ENCODE results near the gene PNKP. TPM values are rescaled to one million over a fixed set of nuclear protein-coding genes. Genes with fewer than 3 reads are reported as not detected.

The PNKP gene
- total RNA-seq, 3 donors from 2014 or later: 84.3 to 114 (median 111) TPM

DNA sequence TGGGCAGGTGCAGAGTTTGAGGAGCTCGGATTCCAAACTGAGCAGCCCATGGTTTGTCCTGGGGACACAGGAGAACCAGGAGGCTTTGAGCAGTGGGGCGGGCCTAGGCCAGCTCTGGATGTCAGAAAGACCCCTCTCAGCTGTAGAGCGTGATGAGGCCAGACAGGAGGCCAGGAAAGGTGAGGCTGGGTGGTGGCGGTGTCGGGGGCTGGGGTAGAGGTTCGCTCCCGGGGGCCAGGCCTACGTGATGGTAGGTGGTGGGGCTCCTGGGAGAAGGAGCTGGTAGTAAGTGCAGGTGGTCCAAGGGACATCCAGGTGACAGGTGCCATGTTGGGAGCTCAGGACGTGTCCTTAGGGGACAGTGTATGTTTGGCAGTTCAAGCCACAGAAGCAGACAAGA, 30.0 kb downstream of the PNKP start:
- H3K9me3 ChIP-seq: no peaks in the 10 kb centered on the region
- intact Hi-C loops (cut with DNase I, micrococcal nuclease): no loop called here
- H3K36me3 ChIP-seq (ENCODE audit: low read depth): peaks cover 6% of the 10 kb centered on the region
- no peak for DNase-seq
- no peak for ATAC-seq
- no peaks in the 10 kb centered on the region for H3K4me1 ChIP-seq (ENCODE audit: low read depth)
- no peak overlapping the region for H3K4me3 ChIP-seq
- TF ChIP-seq, protein P1, sequence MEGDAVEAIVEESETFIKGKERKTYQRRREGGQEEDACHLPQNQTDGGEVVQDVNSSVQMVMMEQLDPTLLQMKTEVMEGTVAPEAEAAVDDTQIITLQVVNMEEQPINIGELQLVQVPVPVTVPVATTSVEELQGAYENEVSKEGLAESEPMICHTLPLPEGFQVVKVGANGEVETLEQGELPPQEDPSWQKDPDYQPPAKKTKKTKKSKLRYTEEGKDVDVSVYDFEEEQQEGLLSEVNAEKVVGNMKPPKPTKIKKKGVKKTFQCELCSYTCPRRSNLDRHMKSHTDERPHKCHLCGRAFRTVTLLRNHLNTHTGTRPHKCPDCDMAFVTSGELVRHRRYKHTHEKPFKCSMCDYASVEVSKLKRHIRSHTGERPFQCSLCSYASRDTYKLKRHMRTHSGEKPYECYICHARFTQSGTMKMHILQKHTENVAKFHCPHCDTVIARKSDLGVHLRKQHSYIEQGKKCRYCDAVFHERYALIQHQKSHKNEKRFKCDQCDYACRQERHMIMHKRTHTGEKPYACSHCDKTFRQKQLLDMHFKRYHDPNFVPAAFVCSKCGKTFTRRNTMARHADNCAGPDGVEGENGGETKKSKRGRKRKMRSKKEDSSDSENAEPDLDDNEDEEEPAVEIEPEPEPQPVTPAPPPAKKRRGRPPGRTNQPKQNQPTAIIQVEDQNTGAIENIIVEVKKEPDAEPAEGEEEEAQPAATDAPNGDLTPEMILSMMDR (IDR thresholded peaks at IDR 0.05): no peak

DNA sequence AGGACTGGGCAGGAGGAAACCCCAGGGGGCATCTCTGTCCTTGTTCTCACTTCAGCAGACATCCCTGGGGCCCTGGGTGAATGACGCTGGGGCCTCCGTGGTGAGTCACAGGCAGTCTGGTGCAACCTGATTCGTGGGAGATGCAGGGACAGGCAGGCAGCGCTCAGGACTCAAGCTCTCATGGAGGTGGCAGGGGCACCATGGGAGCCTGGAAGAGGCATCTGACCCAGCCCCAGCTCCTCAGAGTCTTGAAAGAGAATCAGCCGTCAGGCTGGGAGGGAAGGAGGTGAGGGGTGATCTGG, 30.4 kb downstream of the PNKP start:
- DNase-seq: no peak
- no peak overlapping the region for H3K4me3 ChIP-seq
- H3K36me3 ChIP-seq (ENCODE audit: low read depth): peaks cover 6% of the 10 kb centered on the region
- ATAC-seq: no peak
- intact Hi-C loops (cut with DNase I, micrococcal nuclease): no loop called here
- H3K9me3 ChIP-seq: no peaks in the 10 kb centered on the region
- H3K4me1 ChIP-seq (ENCODE audit: low read depth): no peaks in the 10 kb centered on the region
- TF ChIP-seq, protein P1 (IDR thresholded peaks at IDR 0.05): no peak

DNA sequence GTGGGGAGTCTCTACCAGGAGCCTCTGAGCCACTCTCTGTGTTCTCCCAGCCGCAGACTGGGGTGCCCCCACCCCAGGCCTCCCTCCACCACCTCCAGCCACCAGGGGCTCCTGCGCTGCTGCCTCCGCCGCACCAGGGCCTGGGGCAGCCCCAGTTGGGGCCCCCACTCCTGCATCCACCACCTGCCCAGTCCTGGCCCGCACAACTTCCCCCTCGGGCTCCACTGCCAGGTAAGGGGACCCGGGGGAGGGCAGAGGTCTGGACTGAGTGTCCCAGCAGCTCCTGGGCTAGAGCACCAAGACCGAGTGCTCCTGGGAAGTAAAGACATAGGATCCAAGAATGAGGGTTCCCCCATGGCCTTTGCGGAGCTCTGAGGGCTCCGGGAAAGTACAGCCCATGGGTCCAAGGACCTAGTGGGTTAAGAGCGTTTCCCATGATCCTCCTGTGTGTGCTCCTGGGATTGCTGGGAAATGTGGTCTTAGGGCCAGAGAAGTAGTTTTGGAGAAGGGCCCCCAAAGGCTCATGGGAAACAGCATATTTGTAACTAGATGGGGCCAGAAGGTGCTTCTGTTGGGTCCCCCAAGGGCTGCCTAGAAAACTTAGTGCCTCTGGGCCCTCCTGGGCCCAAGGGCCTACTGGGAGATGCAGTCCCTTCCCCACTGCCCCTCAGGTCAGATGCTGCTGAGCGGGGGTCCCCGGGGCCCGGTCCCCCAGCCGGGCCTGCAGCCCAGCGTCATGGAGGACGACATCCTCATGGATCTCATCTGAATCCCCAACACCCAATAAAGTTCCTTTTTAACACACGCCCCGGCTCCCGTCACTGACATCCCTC, 31.0 kb downstream of the PNKP start:
- no peaks in the 10 kb centered on the region for H3K4me1 ChIP-seq (ENCODE audit: low read depth)
- no peak for DNase-seq
- TF ChIP-seq, protein P1 (IDR thresholded peaks at IDR 0.05): no peak
- H3K4me3 ChIP-seq: no peak overlapping the region
- intact Hi-C loops (cut with DNase I, micrococcal nuclease): no loop called here
- peaks cover 6% of the 10 kb centered on the region for H3K36me3 ChIP-seq (ENCODE audit: low read depth)
- H3K9me3 ChIP-seq: no peaks in the 10 kb centered on the region
- no peak for ATAC-seq

DNA sequence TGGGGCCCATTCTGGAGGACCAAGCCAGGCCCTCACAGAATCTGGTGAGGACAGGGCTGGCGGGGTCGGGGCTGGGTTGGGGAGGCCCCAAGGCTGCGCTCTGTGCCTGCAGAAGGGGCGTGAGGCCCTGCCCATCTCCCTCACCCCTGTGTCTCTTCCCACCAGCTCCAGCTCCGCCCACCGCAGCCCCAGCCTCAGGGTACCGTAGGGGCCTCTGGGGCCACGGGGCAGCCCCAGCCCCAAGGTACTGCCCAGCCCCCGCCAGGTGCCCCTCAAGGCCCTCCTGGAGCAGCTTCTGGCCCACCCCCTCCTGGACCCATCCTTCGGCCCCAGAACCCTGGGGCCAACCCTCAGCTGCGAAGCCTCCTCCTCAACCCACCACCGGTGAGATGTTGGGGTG, 31.8 kb downstream of the PNKP start:
- intact Hi-C loops (cut with DNase I, micrococcal nuclease): no loop called here
- TF ChIP-seq, protein P1 (IDR thresholded peaks at IDR 0.05): no peak
- H3K36me3 ChIP-seq (ENCODE audit: low read depth): peaks cover 6% of the 10 kb centered on the region

DNA sequence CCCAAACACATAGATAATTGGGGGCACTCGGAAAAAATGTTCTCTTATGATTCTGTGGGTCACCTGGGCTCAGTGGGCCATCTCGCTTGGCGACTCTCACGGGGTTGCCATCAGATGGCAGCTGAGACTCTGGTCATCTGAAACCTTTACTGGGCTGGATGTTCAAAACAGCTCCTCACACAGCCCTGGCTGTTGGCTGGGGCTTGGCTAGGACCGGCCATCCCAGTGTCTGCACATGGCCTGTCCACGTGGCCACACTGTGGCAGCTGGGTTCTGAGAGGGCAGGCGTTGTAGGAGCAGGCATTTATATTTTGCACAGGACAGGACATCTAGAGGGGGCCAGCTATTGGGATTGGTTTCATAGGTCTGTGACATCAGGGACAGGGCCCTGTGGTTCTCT, 33.8 kb downstream of the PNKP start:
- ATAC-seq (no peak), DNase-seq (no peak)
- Histone ChIP-seq H3K4me1 (ENCODE audit: low read depth) (no peaks in the 10 kb centered on the region), H3K9me3 (no peaks in the 10 kb centered on the region), H3K36me3 (ENCODE audit: low read depth) (peaks cover 6% of the 10 kb centered on the region), H3K4me3 (no peak overlapping the region)
- intact Hi-C loops (cut with DNase I, micrococcal nuclease): no loop called here
- TF ChIP-seq, protein P1 (IDR thresholded peaks at IDR 0.05): no peak

More for the DNA sequence above, 31.8 kb downstream of the PNKP start:
- Histone ChIP-seq H3K4me1 (ENCODE audit: low read depth) (no peaks in the 10 kb centered on the region), H3K4me3 (no peak overlapping the region), H3K9me3 (no peaks in the 10 kb centered on the region)
- DNase-seq: no peak
- no peak for ATAC-seq
